GM19023 (cell line): ENCODE measurements around the gene CELA3A.
"Not testable (repeated sequence)": the region's sequence is repeated elsewhere in the genome, so short reads cannot be mapped to it uniquely, and the experiment has no call there.

Experiments
- ATAC-seq: cut with Tn5 transposase; IDR thresholded peaks from one replicate; pipeline ENCODE4 v1.9.1; 2021; ENCODE audit warnings: mild to moderate bottlenecking, moderate library complexity; ENCODE audit not compliant: unreplicated experiment

Gene CELA3A

DNA sequence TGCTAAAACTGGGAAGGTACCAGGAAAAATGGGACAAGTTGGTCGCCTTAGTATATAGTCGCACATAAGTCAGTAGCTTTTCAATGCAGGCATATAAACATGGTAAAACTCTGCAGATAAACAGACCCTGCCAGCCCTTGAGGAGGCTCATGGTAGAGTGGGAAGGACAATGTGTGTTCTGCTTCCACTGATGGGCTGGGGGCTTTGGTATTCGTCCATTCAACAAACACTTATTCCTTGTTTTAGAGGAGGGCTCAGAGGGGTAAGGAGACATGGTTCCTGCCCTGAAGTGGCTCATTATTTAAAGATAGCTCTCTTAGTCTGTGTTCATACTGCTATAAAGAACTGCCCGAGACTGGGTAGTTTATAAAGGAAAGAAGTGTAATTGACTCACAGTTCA lies 11.3 kb downstream of the CELA3A start:
- not testable (repeated sequence) for ATAC-seq

DNA sequence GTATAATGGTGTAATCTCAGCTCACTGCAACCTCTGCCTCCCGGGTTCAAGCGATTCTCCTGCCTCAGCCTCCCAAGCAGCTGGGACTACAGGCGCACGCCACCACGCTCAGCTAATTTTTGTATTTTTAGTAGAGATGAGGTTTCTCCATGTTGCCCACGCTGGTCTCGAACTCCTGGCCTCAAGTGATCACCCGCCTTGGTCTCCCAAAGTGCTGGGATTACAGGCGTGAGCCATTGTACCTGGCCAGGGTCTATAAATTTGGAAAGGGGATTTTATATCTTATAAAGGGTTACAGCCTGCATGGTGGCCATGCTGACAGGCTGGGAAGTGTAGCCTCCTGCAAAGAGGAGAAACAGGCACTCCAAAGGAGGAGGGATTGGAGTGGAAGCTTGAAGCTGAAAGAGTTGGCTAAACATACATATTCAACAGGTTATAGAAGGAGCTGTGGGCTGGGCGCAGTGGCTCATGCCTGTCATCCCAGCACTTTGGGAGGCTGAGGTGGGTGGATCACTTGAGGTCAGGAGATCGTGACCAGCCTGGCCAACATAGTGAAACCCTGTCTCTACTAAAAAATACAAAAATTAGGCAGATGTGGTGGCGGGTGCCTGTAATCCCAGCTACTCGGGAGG lies 13.2 kb downstream of the CELA3A start:
- not testable (repeated sequence) for ATAC-seq

DNA sequence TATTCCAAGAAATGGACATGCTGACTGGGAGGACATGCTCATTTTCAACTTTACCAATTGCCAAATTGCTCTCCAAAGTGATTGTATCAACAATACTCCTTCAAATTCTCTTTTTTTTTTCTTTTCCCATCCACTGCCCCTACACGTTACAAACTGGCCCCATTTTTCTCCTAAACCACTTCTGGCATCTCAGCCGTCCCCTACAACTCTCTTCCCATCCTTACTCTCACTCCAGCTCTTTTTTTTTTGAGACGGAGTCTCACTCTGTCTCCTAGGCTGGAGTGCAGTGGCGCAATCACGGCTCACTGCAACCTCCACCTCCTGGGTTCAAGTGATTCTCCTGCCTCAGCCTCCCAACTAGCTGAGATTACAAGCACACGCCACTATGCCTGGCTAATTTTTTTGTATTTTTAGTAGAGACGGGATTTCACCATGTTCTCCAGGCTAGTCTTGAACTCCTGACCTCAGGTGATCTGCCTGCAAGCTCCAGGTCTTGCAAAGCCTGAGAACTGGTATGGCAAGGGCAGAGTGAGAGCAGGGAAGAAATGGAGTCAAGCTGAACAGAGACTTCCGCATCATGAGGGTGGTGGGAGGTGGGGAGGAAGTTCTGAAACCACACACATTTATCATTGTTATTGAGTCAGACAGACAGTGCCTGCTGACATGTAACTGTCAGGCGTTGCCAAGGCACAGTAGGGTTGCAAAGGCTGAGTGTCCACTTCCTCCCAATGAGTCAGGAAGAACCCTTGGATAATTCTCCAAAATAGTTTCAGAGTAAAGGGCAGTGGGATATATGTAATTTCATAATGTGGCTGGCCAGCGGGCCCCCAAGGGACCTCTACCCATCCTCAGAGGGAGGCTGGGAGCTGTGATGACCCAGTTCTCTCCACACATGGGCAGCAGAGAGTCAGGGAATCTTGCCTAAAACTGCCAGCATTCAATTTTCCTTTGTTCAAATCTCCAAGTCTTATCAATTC lies 17.4 kb downstream of the CELA3A start:
- no peak for ATAC-seq

DNA sequence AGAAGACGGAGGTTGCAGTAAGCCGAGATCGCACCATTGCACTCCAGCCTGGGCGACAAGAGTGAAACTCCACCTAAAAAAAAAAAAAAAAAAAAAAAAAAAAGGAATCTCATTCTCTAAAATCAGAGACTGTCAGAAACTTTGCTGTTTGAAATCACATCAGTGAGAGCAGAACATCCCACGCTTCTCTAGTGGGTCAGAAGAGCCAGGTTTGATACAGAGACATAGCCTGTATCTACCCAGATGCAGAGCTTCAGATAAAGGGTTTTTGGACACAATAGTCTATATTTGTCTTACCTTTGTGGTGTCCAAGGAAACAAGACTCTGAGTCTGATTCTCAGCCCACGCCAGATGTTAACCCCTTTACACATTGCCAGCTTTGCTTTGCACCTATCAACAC lies 19.6 kb downstream of the CELA3A start:
- ATAC-seq = no peak

DNA sequence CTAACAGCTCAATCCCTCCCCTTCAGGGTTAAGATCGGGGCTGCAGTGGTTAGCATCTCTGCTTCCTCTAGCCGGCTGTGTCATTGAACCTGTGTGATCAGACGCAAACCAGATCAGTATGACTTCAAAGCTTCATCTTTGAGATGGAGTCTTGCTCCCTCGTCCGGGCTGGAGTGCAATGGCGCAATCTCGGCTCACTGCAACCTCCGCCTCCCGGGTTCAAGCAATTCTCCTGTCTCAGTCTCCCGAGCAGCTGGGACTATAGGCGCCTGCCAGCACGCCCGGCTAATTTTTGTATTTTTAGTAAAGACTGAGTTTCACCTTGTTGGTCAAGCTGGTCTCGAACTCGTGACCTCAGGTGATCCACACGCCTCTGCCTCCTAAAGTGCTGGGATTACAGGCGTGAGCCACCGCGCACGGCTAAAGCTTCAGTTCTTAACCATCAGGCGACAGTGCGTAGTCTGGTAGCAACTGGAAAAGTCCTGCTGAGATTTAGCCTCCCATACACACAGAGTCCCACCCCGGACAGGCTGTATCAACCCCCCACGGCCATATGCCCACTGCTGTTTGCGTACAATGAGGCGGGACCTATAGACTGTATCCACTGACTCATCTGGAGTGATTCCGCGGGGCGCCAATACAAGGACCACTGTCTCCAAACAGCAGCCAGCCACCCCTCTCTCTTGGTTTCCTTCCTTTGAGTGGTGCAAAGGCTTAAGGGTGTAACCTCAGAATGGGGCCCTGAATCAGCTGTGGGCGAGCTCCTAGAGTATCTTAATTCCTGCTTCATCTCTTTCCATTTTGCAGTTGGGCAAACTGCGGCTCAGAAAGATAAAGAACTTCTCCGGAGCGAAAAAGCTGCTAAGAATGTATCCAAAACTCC lies 23.3 kb downstream of the CELA3A start:
- peak; percentile 37 for ATAC-seq

DNA sequence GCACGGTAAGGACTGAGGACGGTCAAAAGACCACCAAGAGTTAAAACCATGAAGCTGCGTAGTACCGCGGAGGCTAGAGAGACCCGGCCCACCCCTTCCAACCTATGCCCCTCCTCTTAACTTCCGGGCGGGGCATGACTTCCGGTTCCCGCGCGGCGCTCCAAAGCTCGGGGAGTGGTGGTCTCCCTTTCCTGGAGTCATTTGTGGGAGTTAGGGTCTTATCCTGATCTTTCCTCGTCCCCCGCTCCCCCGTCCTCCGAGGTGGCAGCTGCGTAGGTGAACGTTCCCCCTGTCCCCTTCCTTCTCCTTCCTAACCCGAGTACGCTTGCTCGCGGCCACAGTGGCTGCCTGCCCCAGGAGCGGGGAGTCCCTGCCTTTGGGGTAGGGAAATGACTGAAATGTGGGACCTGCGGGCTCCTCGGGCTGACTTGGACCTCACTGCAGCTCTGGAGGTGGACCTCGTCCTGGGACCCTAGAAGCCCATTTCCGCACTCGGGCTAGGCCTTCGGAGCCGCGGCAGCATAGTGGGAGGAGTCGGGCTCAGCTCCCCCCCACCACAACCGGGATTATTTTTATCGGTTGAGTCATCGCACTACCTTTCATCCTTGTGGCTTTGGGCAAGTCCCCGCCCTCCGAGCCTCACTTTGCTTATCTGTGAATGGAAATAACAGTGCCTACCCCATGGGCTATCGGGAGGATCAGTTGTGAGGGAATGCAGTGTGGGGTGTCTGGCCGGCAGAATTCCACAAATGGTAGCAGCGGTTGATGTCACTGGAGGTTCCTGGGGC lies 24.1 kb downstream of the CELA3A start:
- ATAC-seq = peak; percentile 69

DNA sequence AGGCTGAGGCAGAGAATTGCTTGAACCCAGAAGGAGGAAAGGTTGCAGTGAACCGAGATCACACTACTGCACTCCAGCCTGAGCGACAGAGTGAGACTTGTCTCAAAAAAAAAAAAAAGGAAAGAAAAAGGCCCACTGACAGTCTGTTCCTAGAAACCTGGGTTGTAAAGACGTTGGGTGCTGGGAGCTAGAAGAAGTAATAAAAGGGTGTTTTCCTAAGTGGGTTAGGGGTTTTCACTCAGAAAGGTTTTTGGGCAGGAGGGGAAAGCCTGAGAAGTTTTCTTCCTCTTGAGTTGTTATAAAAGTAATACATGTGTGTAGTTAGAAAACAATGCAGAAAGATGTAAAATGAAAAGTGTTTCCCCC lies 25.4 kb downstream of the CELA3A start:
- ATAC-seq = no peak

DNA sequence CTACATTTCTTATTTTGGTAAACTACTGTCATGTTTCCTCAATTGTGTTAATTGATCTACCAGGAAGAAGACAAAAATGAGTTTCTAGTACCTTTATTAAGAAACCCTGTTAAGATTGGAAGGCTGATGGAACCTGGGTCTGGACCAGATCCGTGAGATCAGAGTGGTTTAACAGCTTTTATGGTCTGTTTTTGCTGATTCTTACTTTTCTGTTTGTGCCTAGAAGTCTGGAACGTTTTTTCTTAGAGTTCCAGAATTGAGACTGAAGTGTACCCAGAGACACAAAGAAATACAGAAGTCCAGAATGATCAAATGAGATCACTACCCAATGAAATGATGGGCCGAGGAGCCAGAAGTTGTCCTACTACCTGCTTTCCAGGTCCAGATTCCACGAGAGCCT lies 28.6 kb downstream of the CELA3A start:
- ATAC-seq = no peak

DNA sequence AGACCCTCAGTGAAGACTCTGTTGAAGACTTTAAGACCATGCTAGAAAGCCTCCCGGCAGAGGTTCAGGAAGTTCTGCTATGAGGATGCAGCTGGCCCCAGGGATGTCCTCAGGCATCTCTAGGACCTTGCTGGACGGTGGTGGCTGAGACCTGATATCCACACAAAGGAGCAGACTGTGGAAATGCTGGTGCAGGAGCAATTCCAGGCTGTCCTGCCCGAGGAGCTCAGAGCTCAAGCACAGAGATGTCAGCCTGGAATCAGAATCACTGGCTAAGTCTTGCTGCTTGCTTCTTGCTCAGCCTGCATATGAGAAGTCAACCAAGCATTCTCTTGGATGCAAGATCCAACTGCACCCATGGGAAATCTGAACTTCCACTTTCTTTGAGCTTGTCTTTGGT lies 29.0 kb downstream of the CELA3A start:
- ATAC-seq = no peak

DNA sequence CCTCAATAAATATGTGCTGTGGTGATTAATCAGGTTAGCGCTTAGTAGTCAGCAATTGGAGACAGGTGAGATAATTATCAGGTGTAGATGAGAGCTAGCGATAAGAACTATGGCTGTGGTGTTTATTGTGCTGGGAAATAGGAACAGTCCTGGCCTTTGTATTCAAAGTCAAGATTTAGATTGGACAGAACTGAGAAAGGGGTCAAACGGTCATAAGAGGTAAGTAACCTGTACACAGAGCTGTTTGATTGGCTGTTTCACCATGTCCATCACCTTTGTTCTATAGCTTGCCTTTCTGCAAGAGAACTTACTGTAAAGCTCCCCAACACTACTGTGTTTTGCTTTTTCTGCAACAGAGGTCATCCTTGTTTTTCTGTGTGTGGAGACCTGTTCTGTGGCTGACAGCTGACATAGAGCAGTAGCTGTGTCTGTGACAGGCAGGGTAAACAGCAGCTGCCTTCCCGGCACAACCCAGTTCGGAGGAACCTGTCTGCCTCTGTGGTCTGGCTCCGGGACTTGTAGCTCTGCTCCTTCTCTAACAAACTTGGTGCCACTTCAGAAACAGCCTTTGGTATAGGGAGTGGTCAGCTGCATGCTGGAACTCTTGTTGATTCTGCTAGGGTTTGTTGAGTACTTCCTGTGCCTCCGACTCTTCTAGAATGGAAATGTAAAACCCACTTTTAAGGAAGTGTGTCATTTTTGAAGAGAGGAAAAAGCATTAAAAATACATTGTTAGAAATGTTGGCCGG lies 29.9 kb downstream of the CELA3A start:
- ATAC-seq = no peak

DNA sequence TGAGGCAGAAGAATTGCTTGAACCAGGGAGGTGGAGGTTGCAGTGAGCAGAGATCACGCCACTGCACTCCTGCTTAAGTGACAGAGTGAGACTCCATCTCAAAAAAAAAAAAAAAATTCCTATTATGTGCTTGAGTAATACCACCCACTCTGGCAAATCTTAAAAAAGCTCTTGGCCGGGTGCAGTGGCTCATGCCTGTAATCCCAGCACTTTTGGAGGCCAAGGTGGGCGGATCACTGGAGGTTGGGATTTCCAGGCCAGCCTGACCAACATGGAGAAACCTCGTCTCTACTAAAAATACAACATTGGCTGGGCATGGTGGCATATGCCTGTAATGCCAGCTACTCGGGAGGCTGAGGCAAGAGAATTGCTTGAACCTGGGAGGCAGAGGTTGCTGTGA lies 33.4 kb downstream of the CELA3A start:
- not testable (repeated sequence) for ATAC-seq

DNA sequence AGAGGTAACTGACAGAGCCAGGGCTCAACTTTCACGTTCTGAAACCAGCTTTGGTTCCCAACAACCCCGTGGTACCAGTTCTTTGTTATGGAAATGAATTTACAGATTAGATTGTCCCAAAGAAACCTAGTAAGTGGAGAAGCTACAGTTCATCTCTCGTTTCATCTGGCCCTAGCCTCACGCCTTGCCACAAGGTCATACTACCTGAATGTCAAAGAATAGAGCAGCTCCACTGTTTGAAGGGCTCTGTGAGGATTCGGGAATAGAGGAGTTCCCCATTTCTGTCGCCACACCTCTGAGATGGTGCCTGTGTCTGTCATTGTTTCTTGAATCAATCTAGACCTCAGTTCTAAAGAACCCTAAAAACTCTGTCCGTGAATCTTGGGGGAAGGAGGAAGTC lies 36.1 kb downstream of the CELA3A start:
- ATAC-seq = no peak

DNA sequence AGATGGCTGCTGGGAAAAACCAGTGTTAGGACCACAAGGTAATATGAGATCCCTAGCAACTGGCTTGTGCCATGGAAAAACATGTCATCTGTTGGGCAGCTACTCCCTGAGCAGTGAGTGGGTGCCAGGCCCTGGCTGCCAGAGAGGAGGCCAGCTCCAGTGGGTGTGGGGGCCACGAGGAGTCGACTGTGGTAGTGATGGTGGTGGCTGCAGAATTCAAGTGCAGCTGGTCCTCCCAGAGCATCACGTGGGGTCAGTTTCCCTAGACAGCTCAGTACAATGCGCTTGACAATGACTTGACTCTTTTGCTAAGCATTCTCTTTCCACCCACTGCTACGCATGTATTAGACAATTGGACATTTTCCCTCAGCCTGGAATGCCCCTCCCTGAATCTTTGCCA lies 36.6 kb downstream of the CELA3A start:
- ATAC-seq = no peak

DNA sequence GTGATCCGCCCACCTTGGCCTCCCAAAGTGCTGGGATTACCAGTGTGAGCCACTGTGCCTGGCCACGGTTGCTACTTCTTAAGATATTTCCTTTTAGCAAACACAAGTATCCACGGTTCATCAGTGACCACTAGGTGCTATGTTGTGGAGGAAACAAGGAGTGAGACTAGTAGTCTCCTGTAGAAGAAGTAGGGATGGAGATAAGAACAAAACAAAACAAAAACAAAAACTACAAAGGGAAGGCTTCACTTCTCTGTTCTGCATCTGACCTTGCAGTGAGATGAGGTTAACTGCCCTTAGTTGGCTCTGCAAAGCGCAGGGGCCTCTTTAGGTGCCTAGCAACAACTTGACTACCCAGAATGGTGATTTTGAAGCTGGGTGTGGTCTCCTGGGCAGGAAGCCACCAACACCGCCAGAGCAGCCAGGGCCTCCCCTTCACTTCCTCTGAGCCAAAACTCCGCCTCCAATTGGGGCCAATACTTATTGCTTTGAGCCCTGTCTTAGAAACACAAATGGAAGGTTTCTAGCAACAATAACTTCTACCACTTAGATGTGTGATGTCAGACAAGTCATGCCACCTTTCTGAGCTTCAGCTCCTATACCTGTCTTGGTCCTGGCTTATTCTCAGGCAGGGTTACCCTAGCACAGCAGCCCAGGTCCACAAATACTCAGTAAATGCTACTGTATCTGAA lies 38.3 kb downstream of the CELA3A start:
- ATAC-seq = peak; percentile 95

DNA sequence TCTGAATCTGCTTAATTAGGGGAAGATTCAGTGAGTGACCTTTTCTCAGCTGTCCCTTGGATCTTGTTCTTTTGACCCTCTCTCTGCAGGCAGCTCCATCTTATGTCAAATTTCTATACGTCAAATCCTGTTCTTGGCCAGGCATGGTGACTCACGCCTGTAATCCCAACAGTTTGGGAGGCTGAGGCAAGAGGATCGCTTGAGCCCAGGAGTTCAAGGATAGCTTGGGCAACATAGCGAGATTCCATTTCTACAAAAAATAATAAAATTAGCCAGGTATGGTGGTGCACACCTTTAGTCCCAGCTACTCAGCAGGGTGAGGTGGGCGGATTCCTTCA lies 38.8 kb downstream of the CELA3A start:
- no peak for ATAC-seq

DNA sequence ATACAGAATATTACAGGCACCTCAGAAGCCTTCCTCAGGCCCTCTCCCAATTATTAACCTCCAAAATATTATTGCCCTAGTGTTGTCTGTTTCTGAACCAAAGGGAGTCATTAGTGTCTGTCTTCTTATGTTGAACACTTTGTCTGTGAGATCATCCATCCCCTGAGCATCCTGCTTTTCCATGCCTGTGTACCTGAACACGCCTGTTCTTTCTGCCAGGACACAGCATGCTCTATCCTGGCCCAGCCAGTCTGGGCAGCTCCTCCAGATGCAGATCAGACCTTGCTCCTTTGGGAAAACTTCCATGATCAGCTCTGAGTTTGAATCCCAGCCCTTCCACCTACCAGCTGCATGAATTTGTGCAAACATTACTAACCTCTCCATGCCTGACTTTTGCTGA lies 40.0 kb downstream of the CELA3A start:
- ATAC-seq = no peak

DNA sequence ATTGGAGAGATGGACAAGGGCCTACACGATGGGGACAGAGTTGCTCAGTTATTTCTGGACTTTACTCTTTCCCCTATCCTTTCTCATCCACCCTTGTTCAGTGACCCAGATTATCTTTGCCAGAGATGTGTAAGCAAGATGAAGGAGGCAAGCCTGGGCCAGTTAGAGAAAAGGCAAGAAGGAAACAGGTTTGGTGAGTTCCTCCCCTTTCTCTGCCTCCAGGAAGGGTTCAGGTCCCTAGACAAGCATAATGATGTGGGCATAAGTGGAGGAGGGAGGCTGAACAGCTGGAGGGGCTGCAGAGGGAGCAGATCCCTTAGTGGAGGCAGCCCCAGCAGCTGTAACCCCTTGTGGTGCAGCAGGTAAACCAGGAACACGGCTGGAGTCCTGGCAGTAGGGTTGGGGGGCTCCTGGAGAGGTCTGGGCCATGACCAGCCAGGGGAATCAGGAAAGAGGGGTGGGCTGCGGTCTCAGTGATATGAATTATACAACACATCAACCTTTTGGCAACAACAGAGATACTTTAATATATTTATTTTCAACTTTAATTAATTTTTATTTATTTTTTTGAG lies 41.8 kb downstream of the CELA3A start:
- no peak for ATAC-seq

DNA sequence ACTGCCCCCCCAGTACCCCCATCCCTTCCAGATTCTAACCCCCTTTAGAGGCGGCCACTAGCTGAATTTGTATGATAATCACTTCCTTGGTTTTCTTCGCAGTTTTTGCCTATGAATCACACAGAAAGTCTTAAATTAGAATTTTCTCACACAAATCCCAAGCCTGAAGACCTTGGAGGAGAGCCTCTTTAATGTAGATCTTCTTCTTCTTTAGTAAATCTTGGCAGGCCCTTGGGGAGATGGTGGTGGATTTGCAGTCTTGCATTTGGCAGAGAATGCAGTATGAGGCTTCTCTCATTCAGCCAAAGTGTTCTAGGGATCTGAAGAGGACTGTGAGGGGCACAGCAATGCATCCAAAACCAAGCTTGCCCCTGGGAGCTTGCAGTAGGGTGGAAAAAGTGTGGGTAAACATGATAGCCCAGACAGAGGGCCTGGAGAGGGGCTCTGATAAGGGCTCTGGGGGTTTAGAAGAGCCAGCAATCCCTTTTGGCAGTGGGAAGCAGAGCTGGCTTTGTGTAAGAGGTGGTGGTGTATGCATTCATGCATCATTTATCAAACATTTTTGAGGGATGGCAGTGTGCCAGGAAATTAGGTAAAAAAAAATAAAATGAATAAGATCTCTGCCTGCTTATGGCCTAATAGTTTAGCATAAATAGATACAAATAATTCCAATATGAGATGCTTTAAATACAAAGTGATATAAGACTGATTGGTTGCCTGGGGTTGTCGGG lies 43.4 kb downstream of the CELA3A start:
- ATAC-seq = no peak
